HG03442 (cell line): ENCODE measurements around the gene RPL37A.

Source experiments
- ATAC-seq: cut with Tn5 transposase; IDR thresholded peaks from one replicate; pipeline ENCODE4 v1.9.1; 2021; ENCODE audit warnings: mild to moderate bottlenecking, moderate library complexity; ENCODE audit not compliant: unreplicated experiment

The RPL37A gene

DNA sequence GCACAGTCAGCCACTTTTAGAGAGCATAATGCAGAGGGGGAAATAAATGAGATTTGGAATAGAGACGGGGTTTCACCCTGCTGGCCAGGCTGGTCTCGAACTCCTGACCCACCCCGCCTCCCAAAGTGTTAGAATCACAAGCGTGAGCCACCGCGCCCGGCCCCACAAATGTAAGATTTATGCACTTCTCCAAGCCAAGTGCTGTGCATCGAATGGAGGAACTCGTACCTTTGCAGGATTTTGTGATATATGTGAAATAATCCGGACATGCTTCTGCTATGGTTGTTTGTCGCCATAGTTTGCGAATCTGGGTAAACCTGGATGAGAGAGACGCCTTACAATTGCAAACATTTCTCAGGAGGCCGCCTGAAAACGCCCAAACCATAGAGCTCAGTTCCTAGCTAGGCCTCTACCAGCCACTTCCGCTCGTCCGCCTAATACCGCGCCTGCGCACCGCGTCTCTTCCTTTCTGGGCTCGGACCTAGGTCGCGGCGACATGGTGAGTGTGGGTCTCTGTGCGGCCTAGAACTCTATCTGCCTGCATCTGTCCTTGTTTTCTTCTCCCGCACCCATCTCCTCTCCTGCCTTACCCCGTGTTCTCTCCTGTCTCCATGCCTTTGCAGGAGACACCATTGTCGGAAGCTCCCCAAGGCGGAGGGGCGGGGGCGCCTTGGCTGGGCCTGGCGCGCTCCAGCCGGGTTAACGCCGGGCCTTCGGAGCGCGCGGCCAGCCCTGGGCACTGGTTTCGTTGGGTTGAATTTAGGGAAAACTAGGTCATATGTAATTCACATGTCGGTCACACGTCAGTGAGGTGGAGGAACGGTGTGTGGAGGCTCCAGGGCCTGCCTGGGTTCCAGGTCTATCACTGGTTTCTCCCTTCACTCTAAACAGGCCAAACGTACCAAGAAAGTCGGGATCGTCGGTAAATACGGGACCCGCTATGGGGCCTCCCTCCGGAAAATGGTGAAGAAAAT lies at the start of gene RPL37A:
TSS of gene RPL37A (plus strand) at position 466 of the 974 bp plus-strand sequence. CDS start at position 497, 31 bp downstream.
- ATAC-seq: peak; percentile 84

GRCh38 chr2:216450346-216450745 lies 48.3 kb upstream of the RPL37A start:
- no peak for ATAC-seq

- no peak for ATAC-seq
Observed at GRCh38 chr2:216450784-216451183, 47.9 kb upstream of the RPL37A start.

DNA sequence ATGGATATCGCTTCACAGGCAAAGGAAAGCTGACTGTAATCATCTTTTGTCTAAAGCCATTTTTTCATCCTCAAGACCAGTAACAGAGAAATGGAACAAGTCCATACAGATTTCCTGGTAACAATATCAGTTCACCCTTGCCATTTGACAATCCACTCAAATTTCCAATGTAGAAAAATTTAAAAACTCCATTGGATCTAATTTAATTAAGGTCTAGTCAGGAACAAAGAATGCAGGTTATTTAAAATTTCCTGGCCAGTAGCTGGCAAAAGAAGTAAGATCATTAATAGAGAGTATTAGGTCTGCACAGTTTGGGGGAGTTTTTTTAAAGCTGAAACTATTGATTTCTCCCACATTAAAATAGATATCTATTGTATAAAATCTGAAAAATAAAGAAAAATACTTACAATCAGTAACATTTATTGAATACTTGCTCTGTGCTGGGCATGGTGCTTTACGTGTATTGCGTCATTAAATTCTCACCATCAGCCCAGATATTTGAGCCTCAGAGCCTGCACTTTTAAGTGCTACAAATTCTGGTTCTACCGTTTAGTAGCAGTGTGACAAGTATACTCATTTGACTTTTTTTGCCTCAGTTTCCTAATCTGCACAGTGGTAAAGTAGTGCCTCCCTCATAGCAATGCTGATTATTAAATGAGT lies 44.6 kb upstream of the RPL37A start:
- ATAC-seq: no peak

GRCh38 chr2:216463148-216463547 lies 35.5 kb upstream of the RPL37A start:
- ATAC-seq: no peak

DNA sequence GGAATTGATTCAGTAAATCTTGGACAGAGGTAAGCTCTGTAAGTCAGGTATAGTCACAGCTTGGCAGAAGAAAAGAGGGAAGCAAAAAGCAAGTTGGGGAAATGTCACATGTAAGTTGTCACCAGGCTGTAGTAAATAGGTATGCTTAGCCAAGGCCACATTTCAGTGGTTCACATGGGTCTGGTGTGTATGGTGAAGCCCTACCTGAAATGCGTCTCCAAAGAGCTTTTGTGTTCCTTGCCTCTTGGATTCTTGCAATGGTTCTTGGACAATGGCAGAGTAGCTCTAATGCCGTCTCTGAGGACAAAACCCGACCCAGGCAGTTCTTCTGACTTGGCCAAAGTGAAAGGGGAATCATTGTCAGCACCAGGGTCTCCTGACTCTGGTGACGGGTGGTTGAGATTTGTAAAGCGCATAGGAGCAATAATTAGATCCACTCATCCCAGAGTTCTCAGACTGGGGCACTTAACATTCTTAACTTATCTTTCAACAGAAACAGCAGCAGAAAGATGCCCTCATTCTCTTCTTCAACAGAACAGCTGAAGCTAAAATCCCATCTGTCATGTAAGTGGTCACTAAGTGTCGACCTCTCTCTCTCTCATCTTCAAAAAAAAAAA lies 34.4 kb upstream of the RPL37A start:
- ATAC-seq: no peak

DNA sequence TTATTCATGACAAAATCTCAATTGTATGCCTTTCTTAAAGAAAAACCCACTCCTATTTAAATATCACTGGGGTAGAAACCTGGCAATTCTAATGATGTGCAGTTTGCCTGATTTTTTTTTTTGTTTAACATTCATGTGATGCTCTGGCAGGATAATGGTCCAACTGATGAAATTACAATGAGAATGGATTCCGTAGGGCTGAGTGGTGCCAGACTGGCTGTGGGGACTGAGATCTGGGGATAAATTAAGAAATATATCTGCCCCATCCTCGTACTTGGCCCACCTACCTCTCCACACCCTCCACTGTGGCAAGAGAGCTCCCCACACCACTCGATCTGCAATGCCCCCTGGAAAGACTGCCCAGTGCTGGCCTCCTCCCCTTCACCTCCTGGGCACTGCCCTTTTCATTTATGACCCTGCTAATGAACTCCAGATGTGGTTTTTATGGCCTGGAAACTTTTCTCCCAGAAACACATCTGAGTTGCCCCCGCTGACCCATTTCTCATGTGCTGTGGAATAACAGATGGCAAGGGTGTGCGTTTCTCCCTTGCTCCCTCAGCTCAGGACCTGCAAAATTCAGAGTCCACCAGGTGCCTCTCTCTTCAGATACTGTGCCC lies 33.0 kb upstream of the RPL37A start:
- no peak for ATAC-seq

DNA sequence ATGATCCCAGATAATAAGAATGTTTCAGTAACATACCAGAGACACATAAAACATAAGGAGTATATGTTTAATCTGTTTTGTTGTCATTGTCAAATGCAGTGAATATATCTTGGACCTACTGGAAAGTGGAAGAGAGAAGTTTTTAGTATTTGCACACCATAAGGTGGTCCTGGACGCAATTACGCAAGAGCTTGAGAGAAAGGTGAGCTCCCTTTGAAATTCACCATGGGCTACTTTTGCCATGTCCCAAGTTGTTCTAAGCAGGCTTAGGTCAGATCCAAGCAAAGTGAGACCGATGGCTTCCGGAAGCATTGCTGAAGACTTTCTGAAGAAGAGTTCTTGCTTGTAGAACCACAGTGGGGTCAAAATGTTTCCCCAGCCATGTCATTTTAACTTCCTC lies 30.8 kb upstream of the RPL37A start:
- ATAC-seq: no peak

DNA sequence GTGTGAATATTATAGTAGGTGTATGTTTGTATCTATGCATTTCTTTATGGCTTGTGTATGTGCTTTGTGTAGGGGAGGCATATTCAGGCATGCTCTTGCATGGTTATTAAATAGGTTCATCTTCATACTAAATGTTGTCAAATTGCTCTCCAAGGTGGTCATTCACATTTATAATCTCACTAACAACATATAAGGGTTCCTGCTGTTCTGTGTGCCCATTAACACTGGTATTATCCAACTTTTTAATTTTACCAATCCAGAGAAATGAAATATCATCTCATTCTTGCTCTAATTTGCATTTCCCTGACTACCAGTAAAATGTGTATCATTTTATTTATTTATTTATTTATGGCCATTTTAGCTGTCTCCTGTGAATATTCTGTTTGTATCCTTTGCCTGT lies 29.0 kb upstream of the RPL37A start:
- ATAC-seq: no peak

DNA sequence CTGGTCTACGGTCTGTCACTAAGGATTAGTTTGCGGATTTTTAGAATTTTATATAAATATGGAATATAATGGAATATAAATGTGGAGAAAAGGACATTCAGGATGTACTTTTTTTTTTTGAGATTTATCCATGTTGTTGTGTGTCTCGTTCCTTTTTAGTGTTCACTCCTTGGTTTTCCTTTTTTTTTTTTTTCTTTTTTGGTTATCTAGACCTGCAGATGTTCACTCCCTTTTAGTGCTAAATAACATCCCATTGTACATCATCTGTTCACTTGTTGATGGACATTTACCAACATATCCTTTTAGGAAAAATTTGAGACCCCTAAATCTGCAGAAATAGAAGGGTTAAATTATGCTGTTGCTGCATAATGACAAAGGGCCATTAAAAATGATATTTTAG lies 25.5 kb upstream of the RPL37A start:
- no peak for ATAC-seq

DNA sequence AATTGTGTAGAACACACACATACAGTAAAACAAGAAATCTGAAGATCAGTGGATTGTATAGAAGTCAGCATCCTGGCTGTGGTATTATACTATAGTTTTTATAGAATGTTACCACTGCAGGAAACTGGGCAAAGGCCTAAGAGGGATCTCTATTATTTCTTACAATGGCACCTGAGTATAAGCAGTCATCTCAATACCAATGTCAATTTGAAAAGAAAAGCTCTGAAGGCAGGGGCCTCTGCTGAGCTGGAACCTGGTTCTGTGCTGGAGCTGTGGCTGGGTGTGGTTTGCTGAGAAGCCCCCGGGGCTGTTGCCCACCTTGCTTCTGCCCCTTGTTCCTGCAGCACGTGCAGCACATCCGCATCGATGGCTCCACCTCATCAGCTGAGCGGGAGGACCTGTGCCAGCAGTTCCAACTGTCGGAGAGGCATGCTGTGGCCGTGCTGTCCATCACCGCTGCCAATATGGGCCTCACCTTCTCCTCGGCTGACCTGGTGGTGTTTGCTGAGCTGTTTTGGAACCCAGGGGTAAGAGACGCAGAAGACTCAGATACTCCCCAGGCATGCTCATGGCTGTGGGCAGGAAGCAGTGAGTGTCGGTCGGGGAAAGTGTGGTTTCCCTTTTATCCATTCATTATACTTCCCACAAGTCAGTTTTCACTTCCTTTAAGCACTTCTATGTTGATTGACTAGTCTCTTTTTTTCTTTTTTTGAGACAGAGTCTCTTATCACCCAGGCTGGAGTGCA lies 23.5 kb upstream of the RPL37A start:
- peak; percentile 81 for ATAC-seq

- ATAC-seq: no peak
Observed at GRCh38 chr2:216475767-216476166, 22.9 kb upstream of the RPL37A start.

DNA sequence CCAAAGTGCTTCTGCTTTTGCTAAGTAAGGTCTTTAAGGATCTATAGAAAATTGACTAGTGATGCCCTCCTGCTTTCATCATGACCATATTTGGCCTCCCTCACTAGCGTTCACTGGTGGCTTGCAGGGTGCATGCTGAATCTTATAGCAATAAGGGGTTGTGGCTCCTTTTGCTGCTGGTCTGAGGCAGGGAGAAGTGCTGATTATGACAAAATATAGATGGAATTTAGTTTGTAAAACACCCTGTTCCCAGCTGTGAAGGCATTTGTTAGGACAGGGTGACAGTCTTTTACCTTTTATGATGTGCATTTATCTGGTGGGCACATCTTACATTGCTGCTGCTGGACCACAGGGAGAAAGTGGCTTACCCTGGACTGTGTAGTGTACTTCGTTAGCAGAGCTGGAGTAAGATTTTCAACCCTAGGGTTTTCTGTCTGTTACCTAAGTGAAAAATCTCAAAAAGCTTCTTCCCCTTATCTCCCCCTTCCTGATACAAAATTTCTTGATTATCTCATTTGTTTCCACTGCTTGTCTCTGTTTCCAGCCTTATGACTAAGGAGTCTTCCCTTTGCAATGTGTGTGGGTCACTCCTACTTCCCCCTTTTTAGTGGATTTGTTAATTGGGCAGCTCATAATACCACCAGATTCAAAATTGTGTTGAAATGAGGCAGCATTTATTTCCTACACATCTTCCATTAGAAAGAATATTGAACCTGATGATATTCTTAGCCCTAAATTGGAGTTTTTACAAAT lies 21.2 kb upstream of the RPL37A start:
- ATAC-seq: no peak

DNA sequence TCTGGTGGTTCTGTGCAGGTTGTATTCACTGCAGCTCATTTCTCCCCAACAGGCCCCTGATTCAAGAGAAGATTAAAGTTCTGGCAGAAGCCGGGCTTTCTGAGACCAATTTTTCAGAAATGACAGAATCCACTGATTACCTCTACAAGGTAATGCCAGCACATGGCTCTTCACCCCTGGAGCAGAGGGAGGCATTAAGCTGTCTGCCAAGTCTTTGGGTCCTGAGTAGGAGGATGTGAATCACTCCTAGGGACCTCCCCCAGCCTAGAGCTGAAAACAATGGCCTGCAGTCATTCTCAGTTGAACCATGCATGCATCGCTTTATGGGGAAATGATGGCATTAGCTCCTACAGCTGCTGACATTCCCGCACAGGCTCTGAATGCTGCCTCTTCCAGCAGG lies 20.5 kb upstream of the RPL37A start:
- no peak for ATAC-seq

- ATAC-seq: no peak
Observed at GRCh38 chr2:216478791-216479190, 19.9 kb upstream of the RPL37A start.

DNA sequence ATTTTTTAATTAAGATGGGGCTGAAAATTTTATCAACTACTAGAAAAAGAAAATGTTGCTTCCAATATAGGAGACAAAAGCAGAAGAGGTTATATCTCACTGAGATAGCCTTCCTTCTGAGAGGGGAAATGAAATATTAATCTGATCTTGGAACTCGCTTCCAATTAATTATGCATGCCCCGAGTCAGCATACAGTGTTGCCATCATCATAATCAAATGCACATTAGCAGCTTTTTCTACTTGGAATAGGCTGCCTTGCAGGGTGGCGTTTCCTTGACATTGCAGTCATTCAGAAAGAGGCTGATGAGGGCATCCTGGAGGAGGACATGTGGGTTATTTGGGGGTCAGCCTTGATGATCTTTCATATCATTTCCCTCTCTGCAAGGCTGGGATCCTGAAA lies 18.4 kb upstream of the RPL37A start:
- no peak for ATAC-seq

GRCh38 chr2:216482640-216483039 lies 16.0 kb upstream of the RPL37A start:
- no peak for ATAC-seq

GRCh38 chr2:216485237-216485636 lies 13.4 kb upstream of the RPL37A start:
- ATAC-seq: no peak

DNA sequence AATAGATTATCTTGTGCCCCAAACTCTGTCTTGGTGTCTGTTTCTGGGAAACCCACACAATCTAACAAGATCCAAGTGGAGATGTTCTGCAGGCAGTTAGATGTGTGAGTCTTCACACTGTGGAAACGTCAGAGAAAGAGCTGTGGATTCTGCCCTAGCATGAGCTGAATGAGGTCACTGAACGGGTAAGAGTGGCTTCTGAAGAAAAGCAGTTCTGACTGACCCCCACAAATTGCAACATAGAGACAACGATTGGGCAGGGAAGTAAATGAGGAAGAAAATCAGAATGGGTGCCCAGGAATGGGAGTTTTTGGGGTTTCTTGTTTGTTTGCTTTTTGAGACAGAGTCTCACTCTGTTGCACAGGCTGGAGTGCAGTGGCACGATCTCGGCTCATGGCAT lies 12.9 kb upstream of the RPL37A start:
- ATAC-seq: no peak

DNA sequence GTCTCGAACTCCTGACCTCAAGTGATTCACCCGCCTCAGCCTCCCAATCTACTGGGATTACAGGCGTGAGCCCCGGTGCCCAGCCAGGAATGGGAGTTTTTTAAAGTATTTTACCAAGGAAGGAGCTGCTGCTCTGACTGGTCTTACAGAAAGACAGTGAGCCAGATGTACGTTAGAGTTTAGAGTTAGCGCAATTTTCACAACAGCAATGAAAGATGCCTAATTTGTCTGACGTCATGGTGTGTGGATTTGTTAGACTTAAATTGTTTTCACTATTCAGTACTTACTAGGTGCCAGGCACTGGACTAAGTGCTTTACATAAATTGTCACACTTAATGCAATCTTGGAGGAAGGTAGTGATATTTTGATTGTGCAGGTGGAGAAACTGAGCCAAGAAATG lies 12.4 kb upstream of the RPL37A start:
- no peak for ATAC-seq
